ENCODE results near the gene DNAH7. TPM values are rescaled to one million over a fixed set of nuclear protein-coding genes. Genes with fewer than 3 reads are reported as not detected.

The DNAH7 gene
- total RNA-seq, 1 donor from 2014 or later: 2.6 TPM

DNA sequence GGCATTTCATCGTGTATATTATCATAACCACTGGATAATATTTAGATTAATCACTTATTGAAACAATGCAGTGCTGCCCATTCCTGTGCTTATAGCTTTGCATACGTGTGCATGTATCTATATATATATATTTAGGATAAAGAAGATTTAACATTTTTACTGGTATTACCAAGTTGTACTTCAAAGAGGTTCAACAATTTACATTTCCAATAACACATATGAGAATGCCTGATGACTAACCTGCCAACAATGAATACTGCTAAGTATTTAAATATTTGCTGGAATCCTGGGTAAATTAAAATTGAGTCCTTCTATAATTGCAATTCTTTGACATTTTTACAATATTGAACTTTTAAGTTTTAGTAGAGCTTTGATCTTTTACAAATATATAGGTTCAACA, 300.2 kb downstream of the DNAH7 start:
- H3K9me3 Mint-ChIP-seq (ENCODE audit: unreplicated experiment): no peaks in the 10 kb centered on the region
- no peaks in the 10 kb centered on the region for H3K4me1 Mint-ChIP-seq (ENCODE audit: unreplicated experiment)
- H3K4me3 Mint-ChIP-seq (ENCODE audit: unreplicated experiment): no peak overlapping the region
- DNase-seq (ENCODE audit: low spot score): no peak
- TF ChIP-seq, protein P1, sequence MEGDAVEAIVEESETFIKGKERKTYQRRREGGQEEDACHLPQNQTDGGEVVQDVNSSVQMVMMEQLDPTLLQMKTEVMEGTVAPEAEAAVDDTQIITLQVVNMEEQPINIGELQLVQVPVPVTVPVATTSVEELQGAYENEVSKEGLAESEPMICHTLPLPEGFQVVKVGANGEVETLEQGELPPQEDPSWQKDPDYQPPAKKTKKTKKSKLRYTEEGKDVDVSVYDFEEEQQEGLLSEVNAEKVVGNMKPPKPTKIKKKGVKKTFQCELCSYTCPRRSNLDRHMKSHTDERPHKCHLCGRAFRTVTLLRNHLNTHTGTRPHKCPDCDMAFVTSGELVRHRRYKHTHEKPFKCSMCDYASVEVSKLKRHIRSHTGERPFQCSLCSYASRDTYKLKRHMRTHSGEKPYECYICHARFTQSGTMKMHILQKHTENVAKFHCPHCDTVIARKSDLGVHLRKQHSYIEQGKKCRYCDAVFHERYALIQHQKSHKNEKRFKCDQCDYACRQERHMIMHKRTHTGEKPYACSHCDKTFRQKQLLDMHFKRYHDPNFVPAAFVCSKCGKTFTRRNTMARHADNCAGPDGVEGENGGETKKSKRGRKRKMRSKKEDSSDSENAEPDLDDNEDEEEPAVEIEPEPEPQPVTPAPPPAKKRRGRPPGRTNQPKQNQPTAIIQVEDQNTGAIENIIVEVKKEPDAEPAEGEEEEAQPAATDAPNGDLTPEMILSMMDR (IDR thresholded peaks at IDR 0.05; ENCODE audit: unreplicated experiment): no peak
- peaks cover 3% of the 10 kb centered on the region for H3K27me3 Mint-ChIP-seq (ENCODE audit: unreplicated experiment)
- no peak overlapping the region for H3K27ac Mint-ChIP-seq (ENCODE audit: unreplicated experiment)
- no peaks in the 10 kb centered on the region for H3K36me3 Mint-ChIP-seq (ENCODE audit: low read depth, unreplicated experiment)

- no peak for DNase-seq (ENCODE audit: low spot score)
- TF ChIP-seq, protein P1 (IDR thresholded peaks at IDR 0.05; ENCODE audit: unreplicated experiment): no peak
- H3K9me3 Mint-ChIP-seq (ENCODE audit: unreplicated experiment): no peaks in the 10 kb centered on the region
- H3K27ac Mint-ChIP-seq (ENCODE audit: unreplicated experiment): no peak overlapping the region
- no peaks in the 10 kb centered on the region for H3K36me3 Mint-ChIP-seq (ENCODE audit: low read depth, unreplicated experiment)
- no peaks in the 10 kb centered on the region for H3K4me1 Mint-ChIP-seq (ENCODE audit: unreplicated experiment)
- H3K27me3 Mint-ChIP-seq (ENCODE audit: unreplicated experiment): peaks cover 3% of the 10 kb centered on the region
- no peak overlapping the region for H3K4me3 Mint-ChIP-seq (ENCODE audit: unreplicated experiment)
Measured at GRCh38 chr2:195766691-195767090, 301.9 kb downstream of the DNAH7 start.

DNA sequence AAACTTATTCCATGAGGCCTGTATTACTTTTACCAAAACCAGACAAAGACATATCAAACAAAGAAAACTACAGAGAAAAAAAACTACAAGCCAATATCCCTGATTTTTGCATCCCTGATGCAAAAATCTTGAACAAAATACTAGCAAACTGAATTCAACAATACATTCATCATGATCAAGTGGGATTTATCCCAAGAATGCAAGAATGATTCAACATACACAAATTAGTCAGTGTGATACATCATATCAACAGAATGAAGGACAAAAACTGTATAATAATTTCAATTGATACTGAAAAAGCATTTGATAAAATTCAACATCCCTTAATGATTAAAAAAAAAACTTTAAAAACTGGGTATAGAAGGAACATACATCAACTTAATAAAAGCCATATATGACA, 304.8 kb downstream of the DNAH7 start:
- no peak for DNase-seq (ENCODE audit: low spot score)
- Mint-ChIP-seq H3K9me3 (ENCODE audit: unreplicated experiment) (no peaks in the 10 kb centered on the region), H3K4me3 (ENCODE audit: unreplicated experiment) (no peak overlapping the region), H3K4me1 (ENCODE audit: unreplicated experiment) (no peaks in the 10 kb centered on the region), H3K27me3 (ENCODE audit: unreplicated experiment) (peaks cover 1% of the 10 kb centered on the region), H3K36me3 (ENCODE audit: low read depth, unreplicated experiment) (no peaks in the 10 kb centered on the region), H3K27ac (ENCODE audit: unreplicated experiment) (no peak overlapping the region)
- TF ChIP-seq, protein P1 (IDR thresholded peaks at IDR 0.05; ENCODE audit: unreplicated experiment): no peak

DNA sequence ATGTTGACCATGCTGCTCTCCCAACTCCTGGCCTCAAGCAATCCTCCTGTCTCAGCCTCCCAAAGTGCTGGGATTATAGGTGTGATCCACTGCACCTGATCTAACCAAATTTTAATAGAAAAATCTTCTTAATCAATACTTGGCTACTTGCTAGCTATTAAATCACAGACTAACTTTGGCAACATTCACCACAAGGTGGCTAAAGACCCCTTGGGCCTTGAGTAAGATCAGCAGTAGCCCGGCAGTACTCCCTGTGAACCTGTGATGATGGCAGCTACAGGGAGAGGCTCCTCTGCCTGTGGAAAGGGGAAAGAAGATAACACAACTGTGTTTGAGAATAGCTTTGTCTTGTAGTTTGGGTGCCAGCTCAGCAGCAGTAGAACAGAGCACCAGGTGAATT, 308.8 kb downstream of the DNAH7 start:
- Mint-ChIP-seq H3K9me3 (ENCODE audit: unreplicated experiment) (no peaks in the 10 kb centered on the region), H3K27ac (ENCODE audit: unreplicated experiment) (no peak overlapping the region), H3K27me3 (ENCODE audit: unreplicated experiment) (no peaks in the 10 kb centered on the region), H3K36me3 (ENCODE audit: low read depth, unreplicated experiment) (no peaks in the 10 kb centered on the region), H3K4me3 (ENCODE audit: unreplicated experiment) (no peak overlapping the region), H3K4me1 (ENCODE audit: unreplicated experiment) (no peaks in the 10 kb centered on the region)
- no peak for DNase-seq (ENCODE audit: low spot score)
- TF ChIP-seq, protein P1 (IDR thresholded peaks at IDR 0.05; ENCODE audit: unreplicated experiment): no peak

- Mint-ChIP-seq H3K36me3 (ENCODE audit: low read depth, unreplicated experiment) (no peaks in the 10 kb centered on the region), H3K9me3 (ENCODE audit: unreplicated experiment) (no peaks in the 10 kb centered on the region), H3K4me1 (ENCODE audit: unreplicated experiment) (no peaks in the 10 kb centered on the region), H3K27ac (ENCODE audit: unreplicated experiment) (no peak overlapping the region), H3K4me3 (ENCODE audit: unreplicated experiment) (no peak overlapping the region), H3K27me3 (ENCODE audit: unreplicated experiment) (no peaks in the 10 kb centered on the region)
- no peak for DNase-seq (ENCODE audit: low spot score)
- TF ChIP-seq, protein P1 (IDR thresholded peaks at IDR 0.05; ENCODE audit: unreplicated experiment): no peak
Measured at GRCh38 chr2:195758846-195759245, 309.8 kb downstream of the DNAH7 start.
